ACHN (cell line): Measurements from ENCODE around the gene SEMA5B.

ENCODE experiments used
- DNase-seq: peaks from one replicate; pipeline ENCODE4 v3.0.0-alpha.2; 2015
- in situ Hi-C: cut with HindIII; loops from 2 replicates; pipeline ENCODE4 v1.10.0; 2017; ENCODE audit warnings: low sequenced_read_pairs, low pct_ligation_motif_present, low pct_unique_long_range_greater_than_20kb

The SEMA5B gene, protein sequence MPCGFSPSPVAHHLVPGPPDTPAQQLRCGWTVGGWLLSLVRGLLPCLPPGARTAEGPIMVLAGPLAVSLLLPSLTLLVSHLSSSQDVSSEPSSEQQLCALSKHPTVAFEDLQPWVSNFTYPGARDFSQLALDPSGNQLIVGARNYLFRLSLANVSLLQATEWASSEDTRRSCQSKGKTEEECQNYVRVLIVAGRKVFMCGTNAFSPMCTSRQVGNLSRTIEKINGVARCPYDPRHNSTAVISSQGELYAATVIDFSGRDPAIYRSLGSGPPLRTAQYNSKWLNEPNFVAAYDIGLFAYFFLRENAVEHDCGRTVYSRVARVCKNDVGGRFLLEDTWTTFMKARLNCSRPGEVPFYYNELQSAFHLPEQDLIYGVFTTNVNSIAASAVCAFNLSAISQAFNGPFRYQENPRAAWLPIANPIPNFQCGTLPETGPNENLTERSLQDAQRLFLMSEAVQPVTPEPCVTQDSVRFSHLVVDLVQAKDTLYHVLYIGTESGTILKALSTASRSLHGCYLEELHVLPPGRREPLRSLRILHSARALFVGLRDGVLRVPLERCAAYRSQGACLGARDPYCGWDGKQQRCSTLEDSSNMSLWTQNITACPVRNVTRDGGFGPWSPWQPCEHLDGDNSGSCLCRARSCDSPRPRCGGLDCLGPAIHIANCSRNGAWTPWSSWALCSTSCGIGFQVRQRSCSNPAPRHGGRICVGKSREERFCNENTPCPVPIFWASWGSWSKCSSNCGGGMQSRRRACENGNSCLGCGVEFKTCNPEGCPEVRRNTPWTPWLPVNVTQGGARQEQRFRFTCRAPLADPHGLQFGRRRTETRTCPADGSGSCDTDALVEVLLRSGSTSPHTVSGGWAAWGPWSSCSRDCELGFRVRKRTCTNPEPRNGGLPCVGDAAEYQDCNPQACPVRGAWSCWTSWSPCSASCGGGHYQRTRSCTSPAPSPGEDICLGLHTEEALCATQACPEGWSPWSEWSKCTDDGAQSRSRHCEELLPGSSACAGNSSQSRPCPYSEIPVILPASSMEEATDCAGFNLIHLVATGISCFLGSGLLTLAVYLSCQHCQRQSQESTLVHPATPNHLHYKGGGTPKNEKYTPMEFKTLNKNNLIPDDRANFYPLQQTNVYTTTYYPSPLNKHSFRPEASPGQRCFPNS

DNA sequence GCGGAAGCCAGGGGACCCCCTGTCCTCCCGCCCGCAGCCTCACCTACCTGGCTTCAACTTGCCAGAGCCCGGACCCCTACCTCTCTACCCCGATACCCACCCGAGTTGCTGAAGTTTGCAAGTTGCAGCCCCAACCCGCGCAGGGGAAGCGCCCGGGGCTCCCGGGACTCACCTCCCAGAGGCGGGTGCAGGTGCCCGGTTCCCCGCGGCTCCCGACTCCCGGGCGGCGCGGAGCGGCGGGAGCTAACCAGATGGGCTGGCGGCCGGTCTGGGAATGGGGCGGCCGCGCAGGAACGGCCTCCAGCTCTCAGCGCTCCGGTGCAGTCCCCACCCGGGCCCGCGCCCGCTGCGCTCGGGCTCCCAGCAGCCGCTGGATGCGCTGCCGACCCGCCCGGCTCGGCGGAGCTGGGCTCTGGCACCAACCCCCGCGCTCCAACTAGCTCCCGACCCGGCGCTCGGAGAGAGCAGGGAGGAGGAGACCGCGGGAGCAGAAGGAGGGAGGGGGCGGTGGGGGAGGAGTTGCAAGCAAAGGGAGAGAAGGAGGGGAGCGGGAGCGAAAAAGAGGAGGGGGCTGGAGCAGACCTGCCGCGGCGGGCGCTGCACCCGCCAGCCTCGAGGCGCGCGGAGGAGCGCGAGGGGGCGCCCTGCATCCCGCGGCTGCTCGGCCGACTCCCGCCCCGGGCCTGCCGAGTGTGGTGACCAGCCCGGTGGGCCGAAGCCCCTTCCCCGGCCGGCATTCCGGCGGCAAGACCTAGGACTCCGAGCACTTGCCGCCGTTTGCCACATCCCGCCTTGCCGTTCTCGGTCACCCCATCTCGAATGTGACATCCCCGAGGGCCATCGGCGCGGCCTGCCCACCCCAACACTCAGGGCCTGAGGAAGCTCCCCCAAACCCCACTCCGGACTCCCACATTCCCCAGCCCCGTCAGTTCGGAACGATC, at the start of gene SEMA5B:
SEMA5B (minus strand) TSS at position 472 of the 941 bp plus-strand sequence. CDS start 66,500 bp downstream, outside the sequence.
- peak; percentile 2 for DNase-seq
- in situ Hi-C loops: no loop called here

DNA sequence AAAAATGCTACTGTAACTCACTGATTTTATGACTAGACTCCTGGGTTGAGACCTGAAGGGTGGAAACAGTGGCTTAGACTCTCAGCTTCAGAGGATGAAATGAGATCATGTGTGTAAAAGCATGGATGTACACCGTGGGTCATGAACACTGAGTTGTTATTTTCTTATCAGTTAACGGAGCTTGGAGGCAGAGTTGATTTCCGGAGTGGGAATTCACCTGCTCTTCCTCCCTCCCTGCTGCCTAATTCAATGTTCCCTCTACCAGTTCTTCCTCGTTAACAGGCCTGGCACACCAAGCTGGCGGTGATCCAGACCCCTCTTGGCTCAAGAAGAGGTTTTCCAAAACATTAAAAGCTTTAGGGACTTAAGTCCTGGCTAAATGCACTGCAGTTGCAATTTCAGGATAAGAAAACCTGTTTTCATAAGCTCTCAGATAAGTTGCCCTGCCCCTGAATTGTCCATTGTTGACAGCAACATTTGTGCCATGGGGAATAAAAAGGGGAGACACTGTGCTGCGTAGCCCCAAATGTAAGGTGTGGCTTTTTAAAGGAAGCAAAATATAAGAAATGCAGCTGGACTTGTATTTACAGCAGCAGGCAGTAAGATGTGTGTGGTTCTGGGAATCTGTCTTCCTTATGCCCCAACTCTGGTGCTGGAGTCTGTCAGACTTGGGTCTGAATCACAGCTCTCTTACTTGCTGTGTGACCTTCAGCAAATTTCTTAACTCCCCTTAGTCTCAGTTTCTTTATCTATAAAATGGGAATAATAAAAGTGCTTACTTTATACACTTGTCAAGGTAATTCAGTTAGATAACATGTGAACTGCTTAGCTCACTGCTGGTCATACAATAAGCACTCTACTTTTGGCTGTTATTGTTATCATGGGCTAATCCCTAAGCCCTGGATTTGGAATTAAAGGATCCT, 49.2 kb upstream of the SEMA5B start:
- no peak for DNase-seq
- in situ Hi-C loops: no loop called here

DNA sequence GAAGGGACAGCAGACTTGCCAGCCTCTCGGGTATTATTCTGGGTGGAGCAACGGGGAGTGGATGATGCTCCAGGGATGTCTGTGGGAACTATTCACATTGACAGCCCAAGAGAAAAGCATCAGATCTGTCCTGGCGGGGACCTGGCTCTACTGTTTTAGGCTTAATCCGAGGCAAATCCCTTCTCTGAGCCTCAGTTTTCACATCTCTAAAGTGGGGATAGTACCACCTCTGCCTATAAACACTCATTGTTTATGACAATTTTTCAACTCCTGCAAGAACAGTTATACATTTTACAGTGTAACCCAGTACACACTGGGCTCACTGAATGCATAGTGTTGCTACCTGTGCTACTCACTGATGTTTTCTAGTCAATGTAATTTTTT, 48.5 kb upstream of the SEMA5B start:
- no peak for DNase-seq
- in situ Hi-C loops: no loop called here

DNA sequence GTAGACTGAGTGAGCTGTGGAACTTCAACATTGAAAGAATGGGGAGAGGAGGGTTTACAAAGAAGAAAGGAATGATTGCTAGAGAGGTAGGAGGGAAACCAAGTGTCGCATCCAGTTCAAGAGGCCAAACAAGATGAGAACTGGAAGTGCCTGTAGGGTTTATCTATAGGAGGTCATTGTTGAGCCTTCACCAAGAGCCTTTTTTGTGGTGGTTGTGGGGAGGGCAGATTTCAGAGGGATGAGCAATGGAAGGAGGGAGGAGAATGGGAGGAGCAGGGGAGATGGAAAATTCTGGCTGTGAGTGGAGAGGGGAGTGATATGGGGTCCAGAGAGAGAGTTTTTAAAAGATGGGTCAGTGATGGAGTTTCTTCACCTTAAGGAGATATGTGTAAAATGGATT, 47.8 kb upstream of the SEMA5B start:
- in situ Hi-C loops: no loop called here
- no peak for DNase-seq

DNA sequence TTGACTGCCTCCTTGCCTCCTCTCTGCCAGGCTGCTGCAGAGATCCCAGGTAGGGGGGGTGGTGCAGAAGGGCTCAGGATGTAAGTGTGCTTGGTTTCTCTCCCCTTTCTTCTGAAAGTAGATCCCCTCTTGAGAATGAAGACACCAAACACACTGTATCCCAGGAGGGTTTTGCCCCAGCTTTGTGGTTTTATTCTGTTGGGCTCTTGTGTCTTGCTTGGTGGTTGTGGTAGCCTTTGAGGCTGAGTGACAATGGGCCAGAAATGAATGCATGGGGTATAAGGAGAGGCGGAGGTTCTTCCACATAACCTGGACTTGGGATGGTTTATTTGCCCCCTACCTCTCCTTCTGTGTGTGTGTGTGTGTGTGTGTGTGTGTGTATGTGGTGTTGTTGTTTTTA, 45.0 kb upstream of the SEMA5B start:
- DNase-seq: no peak
- in situ Hi-C loops: no loop called here

DNA sequence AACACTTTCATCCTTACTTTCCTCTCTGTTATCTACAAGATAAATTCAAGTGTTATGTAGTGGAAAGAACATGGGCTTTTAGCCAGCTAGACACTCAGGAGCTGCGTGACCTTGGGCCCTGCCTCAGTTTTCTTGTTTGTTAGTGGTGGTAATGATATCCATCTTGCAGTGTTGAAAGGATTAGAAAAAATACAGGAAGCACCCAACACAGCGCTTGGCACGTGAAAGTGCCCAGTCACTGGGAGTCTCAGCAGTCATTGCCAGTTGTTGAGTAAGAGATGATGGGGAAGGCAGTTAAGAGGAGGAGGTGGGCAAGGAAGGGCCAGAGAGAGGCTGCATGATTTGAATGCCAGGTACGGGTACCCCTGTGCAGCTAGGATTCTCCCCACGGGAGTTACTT, 44.6 kb upstream of the SEMA5B start:
- no peak for DNase-seq
- in situ Hi-C loops: no loop called here

DNA sequence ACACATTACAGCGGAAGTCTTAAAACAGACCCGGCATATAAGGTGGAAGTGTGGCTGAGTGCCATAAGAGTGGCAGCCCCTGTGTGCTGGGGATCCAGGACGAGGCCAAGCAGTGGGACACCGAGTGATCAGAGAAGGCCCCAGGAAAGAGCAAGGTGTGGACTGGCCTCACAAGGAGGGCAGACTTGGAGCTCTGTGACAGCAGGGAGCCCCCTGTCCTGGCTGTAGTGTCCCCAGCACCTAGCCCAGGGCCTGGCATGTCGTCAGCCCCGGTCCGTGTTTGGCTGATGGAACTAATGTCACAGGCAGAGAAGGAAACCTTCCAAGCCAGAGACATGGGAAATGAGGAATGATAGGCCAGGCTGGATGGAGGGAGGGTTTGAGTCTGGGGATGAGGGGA, 44.0 kb upstream of the SEMA5B start:
- DNase-seq: no peak
- in situ Hi-C loops: no loop called here

DNA sequence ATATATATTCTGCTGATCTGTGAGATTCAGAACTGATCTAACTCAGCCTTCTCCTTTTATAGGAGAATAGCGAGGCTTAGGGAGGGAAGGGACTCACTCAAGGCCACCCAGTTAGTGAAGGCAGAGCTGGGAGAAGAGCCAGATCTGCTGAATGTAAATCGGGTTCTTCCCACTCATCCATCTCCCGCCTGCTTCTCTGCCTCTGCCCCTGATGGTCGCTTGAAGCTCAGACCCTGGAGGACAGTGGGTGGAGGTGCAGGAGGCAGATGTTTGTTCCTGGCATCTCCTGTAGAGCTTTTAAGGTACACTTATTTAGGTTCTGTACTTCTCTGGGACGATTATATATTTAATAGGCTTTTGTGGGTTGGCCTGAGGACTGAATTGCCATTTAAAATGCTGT, 43.6 kb upstream of the SEMA5B start:
- in situ Hi-C loops: no loop called here
- no peak for DNase-seq

DNA sequence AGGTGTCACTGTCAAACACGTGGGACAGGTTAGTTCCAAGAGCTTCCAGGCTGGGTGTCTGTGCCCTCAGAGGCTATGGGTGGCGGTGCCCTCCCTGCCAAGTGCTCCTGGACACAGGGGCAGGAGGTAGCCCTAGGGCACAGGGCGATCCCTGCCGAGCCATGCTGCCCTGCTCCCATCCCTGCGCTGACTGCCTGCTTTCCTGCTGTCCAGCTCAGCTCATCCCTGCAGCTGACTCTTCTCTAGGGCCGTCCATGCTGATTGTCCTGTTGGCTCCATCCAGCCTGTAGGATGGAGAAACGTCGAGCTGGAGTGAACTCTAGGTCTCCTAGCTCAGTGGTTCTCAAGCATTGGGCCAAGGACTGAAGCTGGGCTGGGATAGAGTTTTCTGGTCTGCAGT, 42.9 kb upstream of the SEMA5B start:
- in situ Hi-C loops: no loop called here
- no peak for DNase-seq

DNA sequence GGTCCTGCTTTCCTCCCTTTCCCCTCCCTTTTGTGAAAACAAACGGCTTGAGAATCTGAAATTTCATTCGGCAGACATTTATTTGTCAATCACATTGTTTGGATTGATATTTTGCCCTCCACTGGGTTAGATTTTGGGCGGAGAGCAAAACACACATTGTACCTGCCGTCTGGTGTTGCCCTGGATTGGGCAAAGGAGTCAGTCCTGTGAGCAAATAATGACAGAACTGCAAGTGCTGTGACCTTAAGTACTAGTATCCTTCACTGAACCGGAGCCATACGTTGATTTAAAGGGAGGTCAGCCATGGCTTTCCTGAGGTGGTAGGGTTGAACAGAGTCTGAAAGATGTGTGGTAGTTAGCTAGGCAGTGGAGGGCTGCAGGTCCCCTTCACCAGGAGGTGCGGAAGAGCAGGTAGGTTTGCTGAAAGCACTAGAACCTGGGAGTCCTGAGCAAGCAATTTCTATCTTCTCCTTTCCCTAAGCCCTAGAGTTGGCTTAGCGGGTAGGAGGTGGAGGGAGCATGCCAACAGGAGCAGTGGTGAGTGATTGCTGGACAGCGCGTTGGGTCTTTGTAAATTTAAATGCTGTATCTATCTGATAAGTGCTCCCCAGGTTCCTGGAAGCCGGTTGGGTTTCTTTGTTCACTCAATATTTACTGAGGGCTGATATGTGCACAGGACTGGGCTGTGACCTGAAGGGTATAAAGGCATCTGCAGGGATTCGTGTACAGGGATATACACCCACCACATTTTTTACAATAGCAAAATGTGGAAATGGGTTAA, 41.2 kb upstream of the SEMA5B start:
- no peak for DNase-seq
- in situ Hi-C loops: no loop called here

DNA sequence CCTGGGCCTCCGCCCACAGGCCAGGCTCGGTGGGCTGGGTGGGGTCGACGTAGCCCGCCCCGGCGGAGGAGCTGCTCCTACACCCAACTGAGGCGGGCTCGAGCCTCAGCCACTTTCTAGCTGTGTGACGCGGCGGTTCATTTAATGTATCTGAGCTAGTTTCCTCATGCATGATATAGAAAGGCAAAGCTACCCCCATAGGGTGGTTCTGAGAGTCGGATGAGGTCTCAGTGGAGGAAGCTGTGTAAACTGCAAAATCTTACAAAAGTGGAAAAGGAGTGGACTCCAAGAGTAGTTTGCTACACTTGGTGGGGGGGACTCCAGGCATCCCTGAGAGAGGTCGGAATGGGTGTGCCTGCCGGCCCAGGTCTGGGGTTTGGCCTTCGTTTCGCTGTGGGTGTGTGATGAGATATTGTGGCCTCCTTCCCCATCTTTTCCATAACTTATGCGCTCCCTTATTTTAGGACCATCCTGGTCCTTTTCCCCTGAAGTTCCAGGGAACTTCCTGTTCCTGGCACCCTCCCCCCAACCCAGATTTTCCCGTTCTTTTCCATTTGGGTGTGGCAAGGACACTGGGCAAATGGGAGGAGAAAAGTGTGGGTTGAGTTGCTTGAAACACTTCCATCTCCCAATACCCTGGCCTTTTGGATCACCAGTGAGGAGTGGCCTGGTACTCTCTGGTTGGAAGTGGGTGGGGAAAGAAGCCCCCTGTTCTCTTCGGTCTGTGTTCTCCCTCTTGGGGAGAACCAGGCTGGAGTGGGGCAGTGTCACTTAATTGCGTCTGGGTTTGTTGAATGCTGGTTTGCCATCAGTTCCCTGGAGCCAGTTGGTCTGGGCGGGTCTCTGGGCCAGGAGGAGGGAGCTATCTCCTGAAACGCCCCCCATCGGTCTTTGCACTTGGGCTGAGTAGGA, 40.4 kb upstream of the SEMA5B start:
- no peak for DNase-seq
- in situ Hi-C loops: no loop called here

DNA sequence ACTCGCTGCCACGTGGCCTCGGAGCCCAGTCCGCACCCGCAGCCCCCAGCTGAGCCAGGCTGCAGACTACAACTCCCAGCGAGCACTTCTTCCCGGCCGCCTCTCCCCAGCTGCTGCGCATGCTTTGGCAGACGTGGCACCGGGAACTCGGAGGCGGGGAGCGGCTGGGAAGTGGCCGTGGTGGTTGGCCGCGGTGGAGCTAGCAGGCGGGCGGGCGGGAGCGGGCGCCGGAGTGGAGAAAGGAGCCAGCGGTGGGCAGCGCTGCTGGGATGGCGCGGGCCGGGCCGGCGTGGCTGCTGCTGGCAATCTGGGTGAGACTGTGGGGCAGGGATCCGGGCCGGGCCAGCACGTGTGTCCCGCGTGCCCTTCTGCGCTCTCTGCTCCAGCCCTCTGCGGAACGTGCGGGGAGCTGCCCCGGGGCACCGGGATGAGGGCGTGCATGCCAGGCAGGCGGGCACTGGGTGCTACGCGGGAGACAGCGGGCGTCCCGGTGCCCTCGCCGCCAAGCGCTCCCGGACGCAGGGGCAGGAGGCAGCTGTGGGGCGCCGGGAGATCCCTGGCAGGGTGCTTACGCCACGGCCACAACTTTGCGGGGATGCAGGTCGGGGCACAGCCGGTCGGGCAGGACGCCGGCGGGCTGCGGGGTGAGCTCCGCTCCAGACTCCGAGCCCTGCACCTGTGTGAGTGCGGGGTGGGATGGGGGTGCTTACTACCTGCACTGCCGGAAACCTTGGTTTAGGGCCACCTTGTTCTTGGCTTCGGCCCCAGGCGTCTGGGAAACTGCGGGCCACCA, 39.5 kb upstream of the SEMA5B start, which contains the start of gene PDIA5:
PDIA5 (plus strand) TSS at position 130 of the 793 bp plus-strand sequence; CDS start at position 270, 140 bp downstream.
- DNase-seq: peak; percentile 86

DNA sequence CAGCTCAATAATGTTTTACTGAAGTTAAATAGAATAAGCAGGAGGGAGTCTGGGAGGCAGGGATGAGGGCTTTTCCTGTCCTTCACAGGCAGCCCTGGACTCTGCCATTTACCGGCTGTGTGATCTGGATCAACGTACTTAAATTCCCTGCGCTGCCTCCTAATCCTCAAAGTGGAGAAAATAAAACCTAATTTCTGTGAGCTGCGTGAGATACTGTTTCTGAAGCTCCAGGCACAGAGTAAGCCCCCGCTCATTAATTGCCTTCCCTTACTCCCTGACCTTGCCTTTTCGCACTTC, 39.0 kb upstream of the SEMA5B start:
- no peak for DNase-seq
- in situ Hi-C loops: no loop called here

More for the DNA sequence above, 39.5 kb upstream of the SEMA5B start, which contains the start of gene PDIA5:
- in situ Hi-C loops: no loop called here

DNA sequence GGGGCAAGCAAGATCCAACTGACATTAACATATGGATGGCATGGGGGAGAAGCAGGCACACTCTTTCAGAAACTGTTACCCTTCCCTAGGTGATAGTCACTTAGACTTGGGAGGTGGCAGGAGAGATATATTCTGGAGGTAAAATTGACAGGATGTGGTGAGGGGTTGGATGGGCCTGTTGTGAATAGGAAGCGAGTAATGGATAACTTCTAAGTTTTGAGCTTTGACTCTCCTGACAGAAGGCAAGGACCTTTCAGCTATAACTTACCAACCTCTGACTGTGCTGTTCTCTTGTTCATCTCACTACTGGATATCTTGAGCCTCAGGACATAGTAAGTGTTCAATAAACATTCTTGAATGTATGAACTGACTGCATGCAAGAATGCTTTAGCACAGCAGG, 37.4 kb upstream of the SEMA5B start:
- DNase-seq: no peak
- in situ Hi-C loops: no loop called here

DNA sequence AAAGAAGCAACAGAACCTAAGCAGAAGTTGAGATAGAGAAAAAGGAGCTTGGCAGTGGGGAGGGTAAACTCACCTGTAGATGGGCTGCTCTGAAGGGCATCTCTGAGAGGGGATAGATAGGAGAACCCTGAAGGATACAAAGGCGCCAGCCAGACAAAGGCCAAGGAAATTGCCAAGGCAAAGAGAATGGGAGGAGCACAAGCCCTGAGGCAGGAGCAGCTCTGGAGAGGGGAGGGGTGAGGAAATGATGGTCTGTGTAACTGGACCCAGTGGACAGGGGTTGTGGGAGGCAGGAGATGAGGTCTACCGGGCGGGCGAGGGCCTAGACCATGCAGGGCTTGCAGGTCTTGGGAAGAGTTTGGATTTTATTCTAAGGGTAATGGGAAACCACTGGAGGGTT, 36.9 kb upstream of the SEMA5B start:
- in situ Hi-C loops: no loop called here
- DNase-seq: no peak
